RKO (cell line): ENCODE data around the gene POTEF.
"Not testable (repeated sequence)": the region's sequence is repeated elsewhere in the genome, so short reads cannot be mapped to it uniquely, and the experiment has no call there.

Experiments used
- DNase-seq: peaks from one replicate; pipeline ENCODE4 v3.0.0-alpha.2; 2016; ENCODE audit warnings: low spot score

The POTEF gene

GRCh38 chr2:130152816-130153595 is 24.0 kb upstream of the POTEF start:
- no peak for DNase-seq

DNA sequence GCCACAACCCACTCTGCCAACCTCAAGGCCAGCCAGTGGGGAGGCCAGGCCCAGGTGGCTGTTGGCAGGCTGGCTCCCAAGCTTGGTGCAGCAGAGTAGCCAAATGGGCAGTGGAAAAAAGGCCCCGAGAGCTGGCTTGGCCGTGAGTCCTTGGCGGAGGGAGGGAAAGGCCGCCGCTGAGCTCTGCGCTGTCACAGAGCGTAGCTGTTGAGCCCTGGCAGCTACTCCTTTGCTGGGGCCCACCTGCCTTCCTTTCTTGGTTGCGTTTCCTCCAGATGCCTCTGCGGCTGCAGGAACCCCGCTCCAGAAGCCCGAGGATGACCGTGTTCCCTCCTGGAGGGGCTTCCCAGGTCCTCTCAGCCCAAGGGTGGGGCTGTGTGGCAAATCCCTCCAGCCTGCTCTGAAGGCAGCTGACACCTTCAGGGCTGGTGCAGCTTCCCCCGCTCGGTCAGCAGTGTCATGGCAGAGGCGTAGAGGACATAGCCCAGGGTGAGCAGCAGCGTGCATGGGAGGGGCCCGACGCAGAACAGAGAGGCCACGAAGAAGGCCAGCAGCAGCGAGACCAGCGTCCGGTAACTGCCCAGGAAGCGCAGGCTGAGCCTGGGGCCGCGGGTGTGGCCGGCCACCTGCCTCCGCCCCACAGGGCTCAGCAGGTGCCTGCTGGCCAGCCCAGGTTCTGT is 23.3 kb upstream of the POTEF start:
- DNase-seq = not testable (repeated sequence)

DNA sequence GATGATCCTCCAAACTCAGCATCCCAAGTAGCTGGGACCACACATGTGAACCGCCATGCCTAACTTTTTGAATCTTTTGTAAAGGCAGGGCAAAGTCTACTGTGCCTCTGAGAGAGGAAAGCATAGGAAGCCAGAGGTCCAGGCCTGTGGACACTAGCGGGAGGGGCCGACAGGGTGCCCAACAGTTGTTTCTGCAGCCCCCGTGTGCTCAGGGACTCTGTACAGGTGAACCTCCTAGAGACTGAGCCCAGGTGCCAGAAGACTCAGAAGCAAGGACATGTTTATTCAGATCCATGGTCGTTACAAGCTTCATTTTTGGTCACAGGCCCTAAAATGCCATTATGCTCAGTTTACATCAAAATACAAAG is 22.1 kb upstream of the POTEF start:
- not testable (repeated sequence) for DNase-seq

- no peak for DNase-seq
These were observed 21.4 kb upstream of the POTEF start for GRCh38 chr2:130150181-130151144.

DNA sequence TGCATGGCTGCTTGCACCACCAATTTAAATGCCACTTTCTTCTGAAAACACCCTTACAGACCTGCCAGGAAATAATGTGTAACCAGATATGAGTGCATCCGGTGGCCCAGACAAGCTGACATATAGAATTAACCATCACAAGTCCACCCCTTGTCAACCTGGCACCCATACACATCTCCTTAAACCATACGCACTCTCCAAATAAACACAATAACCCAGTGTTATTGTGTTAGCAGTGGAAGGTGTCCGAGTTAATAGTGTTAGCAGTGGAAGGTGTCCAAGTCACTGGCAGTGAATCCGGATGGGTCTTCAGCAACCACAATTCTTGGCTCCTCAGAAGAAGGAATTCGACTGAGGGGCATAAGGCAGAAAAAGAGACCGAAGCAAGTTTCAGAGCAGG is 19.5 kb upstream of the POTEF start:
- DNase-seq = not testable (repeated sequence)

- DNase-seq = peak; percentile 39
These were observed 16.0 kb upstream of the POTEF start, which contains the start of gene CCDC74B for GRCh38 chr2:130145006-130145414. Gene CCDC74B (minus strand): TSS chr2:130145112. CDS start chr2:130144996, 116 bp downstream.

DNA sequence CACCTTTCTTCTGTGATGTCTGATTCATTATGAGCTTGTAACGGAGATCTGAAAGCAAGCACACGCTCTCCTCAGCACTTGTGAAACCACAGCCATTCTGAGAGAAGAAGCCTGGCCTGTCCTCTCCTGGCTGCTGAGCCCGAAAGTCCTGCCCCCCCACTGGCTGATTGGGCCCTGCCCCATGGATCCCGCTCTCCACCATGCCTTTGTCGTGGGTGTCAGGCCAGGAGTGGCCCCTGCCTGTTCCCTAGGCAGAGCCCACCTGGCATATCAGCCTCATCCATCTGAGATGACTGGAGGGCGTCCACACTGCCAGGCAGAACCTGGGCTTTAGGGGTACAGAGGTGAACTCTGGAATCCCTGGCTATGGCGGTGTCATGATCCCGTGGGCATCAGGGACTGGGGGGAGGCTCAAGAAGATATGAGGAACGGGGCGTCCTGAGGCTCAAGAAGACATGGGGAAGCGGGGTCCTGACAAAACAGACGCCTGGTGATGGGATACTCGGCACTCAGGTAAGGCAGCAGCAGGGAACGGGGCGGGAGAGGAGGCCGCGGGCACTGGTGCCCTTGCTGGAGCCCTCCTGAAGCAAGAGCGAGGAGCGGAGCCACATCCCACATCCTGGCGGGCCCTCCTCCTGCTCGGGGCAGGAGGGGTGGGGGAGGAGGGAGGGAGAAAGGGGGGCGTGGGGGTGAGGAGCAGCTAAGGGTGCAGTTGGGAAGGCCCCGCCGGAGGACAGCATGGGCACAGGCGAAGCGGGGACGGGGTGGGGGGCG is 14.4 kb upstream of the POTEF start:
- not testable (repeated sequence) for DNase-seq

DNA sequence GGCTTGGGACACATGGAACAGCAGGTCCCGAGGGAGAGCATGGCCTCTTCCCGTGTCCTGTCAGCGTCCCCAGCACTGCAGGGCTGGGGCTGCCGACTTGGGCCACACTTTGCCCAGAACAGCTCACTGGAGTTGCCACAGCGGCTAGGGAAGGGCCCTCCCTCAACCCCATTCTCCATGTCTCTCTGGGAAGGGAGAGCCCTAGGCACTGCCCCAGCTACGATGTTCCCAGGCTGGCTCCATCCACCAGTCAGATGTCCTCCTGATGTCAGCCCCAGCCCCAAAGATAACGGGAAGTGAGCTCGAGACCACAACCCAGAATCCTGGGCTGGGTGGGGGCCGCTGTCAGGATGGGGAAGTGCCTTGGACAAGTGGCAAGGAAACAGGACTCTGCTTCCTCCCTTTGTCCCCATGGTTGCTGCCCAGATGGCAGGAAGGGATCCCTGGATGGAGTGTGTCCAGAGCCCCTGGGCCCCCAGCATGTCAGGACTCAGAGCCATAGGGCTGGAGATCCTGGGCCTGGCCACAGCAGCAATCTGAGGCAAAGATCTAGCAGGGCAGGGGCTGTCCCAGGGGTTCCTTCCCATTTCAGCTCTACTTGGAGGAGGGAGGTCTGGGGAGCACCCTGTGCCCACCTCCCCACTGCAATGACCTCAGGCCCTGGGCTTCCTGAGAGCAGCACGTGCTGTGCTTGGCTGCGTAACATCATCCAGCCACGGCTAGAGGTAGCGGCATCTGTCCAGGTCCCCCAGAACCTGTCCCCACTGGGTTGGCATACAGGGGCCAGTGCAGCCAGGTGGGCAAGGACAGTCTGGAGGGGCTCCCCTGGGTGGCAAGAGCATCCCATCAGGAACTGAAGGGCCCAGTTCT is 13.6 kb upstream of the POTEF start:
- DNase-seq = not testable (repeated sequence)

GRCh38 chr2:130141645-130142370 is 12.8 kb upstream of the POTEF start:
- not testable (repeated sequence) for DNase-seq

GRCh38 chr2:130141002-130141401 is 12.0 kb upstream of the POTEF start:
- DNase-seq = not testable (repeated sequence)

DNA sequence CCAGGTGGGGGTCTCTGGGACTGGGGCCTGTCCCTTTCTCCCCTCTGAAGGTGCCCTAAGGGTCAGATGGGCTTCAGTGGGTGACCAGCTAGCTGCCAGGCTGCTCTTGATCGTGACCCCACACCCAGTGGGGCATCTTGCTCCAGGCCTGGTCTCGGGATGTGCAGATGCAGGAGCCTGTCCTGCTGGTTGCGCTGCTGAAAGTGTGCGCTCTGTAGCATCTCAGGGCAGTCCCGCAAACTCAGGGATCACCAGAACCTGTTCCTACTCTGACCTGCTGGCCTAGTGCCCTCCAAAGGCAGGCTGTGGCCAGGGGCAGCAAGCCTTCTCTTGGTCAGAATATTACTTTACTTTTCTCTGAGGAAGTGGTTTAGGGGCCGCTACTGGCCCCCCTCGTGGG is 11.5 kb upstream of the POTEF start:
- not testable (repeated sequence) for DNase-seq

GRCh38 chr2:130139331-130140280 is 10.6 kb upstream of the POTEF start:
- not testable (repeated sequence) for DNase-seq

- not testable (repeated sequence) for DNase-seq
These were observed 9.8 kb upstream of the POTEF start for GRCh38 chr2:130138841-130139251.

DNA sequence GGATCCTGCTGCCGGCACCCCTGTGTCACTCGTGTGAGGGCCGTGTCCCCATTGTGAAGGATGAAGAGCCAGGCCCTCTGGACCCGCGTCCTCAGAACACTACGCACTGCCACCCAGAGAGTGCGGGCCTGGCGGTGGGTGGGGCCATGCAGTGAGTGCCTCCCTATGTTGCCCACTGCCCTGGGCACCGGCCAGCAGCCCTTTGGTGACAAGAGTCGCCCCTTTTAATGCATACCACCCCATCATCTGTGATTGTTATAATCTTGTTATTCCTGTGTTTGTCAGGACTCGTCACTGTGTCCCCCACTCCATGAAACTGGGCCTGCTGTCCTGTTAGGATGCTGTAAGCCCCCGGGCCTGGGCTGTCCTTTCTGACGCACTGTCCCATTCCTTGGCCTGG is 9.3 kb upstream of the POTEF start:
- not testable (repeated sequence) for DNase-seq

DNA sequence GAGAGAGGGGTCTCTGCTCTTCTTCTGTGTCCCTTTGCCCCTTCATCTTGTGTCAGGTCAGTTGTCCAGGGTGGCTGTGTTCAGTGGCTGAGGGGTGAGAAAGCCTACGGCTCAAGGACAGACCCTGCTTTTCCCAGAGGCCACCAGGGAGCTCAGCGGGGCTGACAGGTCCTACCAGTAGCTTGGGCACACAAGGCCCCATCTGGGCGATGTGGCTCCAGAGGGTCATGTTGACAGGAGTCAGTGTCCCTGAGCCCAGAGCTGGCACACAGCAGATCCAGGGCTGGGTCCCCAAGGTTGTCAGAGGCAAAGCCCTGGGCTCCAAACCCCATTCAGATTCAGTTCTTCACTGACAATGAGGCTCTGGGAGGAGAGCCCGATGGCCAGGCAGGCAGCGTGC is 8.1 kb upstream of the POTEF start:
- DNase-seq = not testable (repeated sequence)

DNA sequence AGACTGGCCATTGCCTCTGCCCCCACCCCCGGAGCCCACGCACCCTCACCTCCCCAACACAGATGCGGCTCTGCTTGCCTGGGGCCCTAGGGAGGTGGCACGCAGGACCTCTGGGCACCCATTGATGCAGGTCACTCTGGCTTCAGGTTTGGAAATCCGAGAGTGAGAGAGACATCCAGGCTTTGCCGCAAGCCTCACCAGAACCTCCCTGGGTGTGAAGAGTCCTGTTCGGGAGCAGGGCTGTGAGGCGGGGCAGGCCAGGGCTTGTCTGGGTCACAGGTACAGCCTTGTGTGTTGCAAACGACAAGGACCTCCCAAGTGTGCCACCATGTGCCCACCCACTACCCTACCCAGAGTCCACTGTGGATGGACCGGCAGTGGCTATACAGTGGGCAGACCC is 7.5 kb upstream of the POTEF start:
- not testable (repeated sequence) for DNase-seq

DNA sequence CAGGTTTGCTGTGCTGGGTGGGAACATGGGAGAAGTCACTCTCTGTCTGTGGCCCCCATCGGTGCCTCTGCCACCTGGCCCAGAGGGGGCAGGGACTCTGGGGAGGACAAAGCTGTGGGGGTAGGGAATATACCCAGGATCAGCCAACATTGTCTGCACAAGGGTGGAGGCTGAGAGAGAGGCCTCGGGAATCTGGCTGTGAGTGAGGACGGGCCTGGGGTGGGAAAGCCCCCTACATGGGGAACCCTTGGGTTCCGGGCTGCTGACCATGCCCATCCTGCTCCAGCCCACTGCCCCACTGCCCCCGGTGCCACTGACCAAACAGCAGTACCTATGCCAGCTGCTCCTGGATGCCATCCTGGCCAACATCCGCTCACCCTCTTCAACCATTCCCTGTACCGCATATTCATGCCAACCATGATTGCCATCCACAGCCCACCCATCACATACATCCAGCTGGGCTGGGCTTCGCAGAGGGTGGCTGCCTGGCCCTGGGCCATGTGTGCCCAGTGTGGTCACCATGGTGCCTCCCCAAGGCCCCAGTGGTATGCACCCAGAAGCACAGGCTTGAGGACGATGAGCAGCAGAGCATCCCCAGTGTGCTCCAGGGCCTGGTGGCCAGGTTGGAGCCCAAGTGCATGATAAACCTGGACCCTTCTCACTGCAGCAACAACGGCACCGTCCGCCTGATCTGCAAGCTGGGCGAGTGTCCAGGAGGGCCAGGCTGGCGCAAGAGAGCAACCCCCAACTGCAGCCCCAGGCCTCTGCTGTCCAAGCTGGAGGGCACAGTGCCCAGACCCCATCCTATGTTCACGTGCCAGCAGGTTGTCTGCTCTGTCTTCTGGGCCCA is 6.9 kb upstream of the POTEF start:
- DNase-seq = no peak

GRCh38 chr2:130128464-130128863 is 558 bp downstream of the POTEF start:
- not testable (repeated sequence) for DNase-seq
